WERI-Rb-1 (cell line): ENCODE results near the gene LAMTOR4.
"Not testable (repeated sequence)": the region's sequence is repeated elsewhere in the genome, so short reads cannot be mapped to it uniquely, and the experiment has no call there.

ENCODE experiments used
- DNase-seq: peaks from one replicate; pipeline ENCODE4 v3.0.0-alpha.2; 2020
- H3K27ac ChIP-seq: fragments of 250-450 bp; sonication (Bioruptor Pico); 2 replicates; pipeline ENCODE4 v1.5.1; 2020; ENCODE audit warnings: mild to moderate bottlenecking, moderate library complexity
- H3K27me3 ChIP-seq: fragments of 250-450 bp; sonication (Bioruptor Pico); 2 replicates; pipeline ENCODE4 v1.5.1; 2021; ENCODE audit warnings: mild to moderate bottlenecking, low read depth, moderate library complexity; ENCODE audit not compliant: insufficient read depth, severe bottlenecking
- H3K36me3 ChIP-seq: fragments of 250-450 bp; sonication (Bioruptor Pico); 2 replicates; pipeline ENCODE4 v1.5.1; 2020; ENCODE audit warnings: mild to moderate bottlenecking, moderate library complexity
- H3K4me3 ChIP-seq: 2 replicates; pipeline ENCODE4 v1.5.1; 2011; ENCODE audit warnings: low read depth, mild to moderate bottlenecking, control low read depth, low read length
- H3K9me3 ChIP-seq: fragments of 250-450 bp; sonication (Bioruptor Pico); 2 replicates; pipeline ENCODE4 v1.5.1; 2021; ENCODE audit warnings: mild to moderate bottlenecking, moderate library complexity; ENCODE audit not compliant: severe bottlenecking
- CTCF ChIP-seq: IDR thresholded peaks from 2 replicates; pipeline ENCODE4 v1.5.1; 2011; ENCODE audit warnings: low read depth, mild to moderate bottlenecking, control low read depth, inconsistent platforms, low read length

Gene LAMTOR4

GRCh38 chr7:100175296-100175935 is 26.7 kb downstream of the LAMTOR4 start:
- no peak overlapping the region for H3K4me3 ChIP-seq
- TF ChIP-seq CTCF, result no peak

GRCh38 chr7:100176096-100177044 is 27.7 kb downstream of the LAMTOR4 start:
- Histone ChIP-seq H3K27me3 (no peaks in the 10 kb centered on the region), H3K9me3 (peaks cover 3% of the 10 kb centered on the region), H3K27ac (peak overlapping the region; percentile 93), H3K36me3 (peaks cover 32% of the 10 kb centered on the region), H3K4me3 (peak overlapping the region; percentile 91)
- TF ChIP-seq CTCF, result no peak
- no peak for DNase-seq

More at GRCh38 chr7:100175296-100175935, 26.7 kb downstream of the LAMTOR4 start:
- Histone ChIP-seq H3K27ac (no peak overlapping the region; the same call in 1 of the 2 replicates), H3K9me3 (peaks cover 3% of the 10 kb centered on the region), H3K36me3 (peaks cover 37% of the 10 kb centered on the region), H3K27me3 (no peaks in the 10 kb centered on the region)
- no peak for DNase-seq

- peaks cover 28% of the 10 kb centered on the region for H3K36me3 ChIP-seq
- H3K27ac ChIP-seq, result peak within 1 kb of the TSS; percentile 93
- peaks cover 3% of the 10 kb centered on the region for H3K9me3 ChIP-seq
- peak; percentile 98 for DNase-seq
- peak within 1 kb of the TSS; percentile 91 for H3K4me3 ChIP-seq
- H3K27me3 ChIP-seq, result no peaks in the 10 kb centered on the region
- no peak for TF ChIP-seq CTCF
Observed at GRCh38 chr7:100177045-100178001, 28.6 kb downstream of the LAMTOR4 start, which contains the start of the genes GPC2 and STAG3. TSS of gene GPC2 (minus strand) at chr7:100177381. CDS start at chr7:100177199, 182 bp downstream. TSS of gene STAG3 (plus strand) at chr7:100177918. CDS start at chr7:100180557, 2,639 bp downstream.

GRCh38 chr7:100180084-100180483 is 31.4 kb downstream of the LAMTOR4 start:
- not testable (repeated sequence) for DNase-seq, H3K27me3 ChIP-seq, H3K27ac ChIP-seq, H3K36me3 ChIP-seq, H3K4me3 ChIP-seq, H3K9me3 ChIP-seq

- not testable (repeated sequence) for H3K27me3 ChIP-seq, H3K36me3 ChIP-seq, H3K9me3 ChIP-seq, H3K27ac ChIP-seq, H3K4me3 ChIP-seq, DNase-seq
Observed at GRCh38 chr7:100182616-100183015, 33.9 kb downstream of the LAMTOR4 start.

GRCh38 chr7:100183090-100183489 is 34.4 kb downstream of the LAMTOR4 start:
- not testable (repeated sequence) for H3K27ac ChIP-seq, H3K9me3 ChIP-seq

More at GRCh38 chr7:100183090-100183489, 34.4 kb downstream of the LAMTOR4 start:
- not testable (repeated sequence) for H3K27me3 ChIP-seq, H3K36me3 ChIP-seq, H3K4me3 ChIP-seq, DNase-seq
